CD4-positive, alpha-beta T cell treated with Interleukin-6 at 100 ng/mL for 8 hours (primary cell): ENCODE data around the gene KIFC3.

Experiments used
- DNase-seq: peaks from one replicate; pipeline ENCODE4 v3.0.0-alpha.2; 2020; ENCODE audit warnings: mixed read lengths, low spot score

KIFC3 gene

DNA sequence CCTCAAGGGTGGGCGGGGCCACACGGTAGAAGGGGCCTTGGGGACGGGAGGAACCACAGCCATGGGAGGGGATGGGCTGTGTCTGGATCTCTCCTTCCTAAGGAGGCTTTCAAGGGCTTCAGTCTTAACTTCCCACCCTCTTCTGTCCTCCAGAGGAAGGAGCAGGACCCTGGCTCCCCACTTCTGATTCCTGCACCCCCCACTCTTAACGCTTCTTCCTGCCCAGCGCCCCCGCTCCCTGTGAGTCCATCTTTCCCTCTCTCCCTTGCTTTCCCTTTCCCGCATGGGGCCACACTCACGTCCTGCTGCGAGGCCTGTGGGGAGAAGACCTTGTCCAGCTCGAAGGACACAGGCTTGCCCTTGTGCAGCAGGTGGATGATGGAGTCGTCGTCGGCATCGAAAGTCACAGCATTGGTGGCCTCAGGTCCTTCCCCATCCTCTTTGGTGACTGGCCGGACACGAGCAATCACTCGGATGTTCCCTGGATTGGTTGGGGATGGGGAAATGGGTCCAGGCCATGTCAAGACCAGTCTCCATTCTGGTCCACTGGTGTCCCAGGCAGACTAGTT is 37.0 kb downstream of the KIFC3 start:
- DNase-seq = no peak

DNA sequence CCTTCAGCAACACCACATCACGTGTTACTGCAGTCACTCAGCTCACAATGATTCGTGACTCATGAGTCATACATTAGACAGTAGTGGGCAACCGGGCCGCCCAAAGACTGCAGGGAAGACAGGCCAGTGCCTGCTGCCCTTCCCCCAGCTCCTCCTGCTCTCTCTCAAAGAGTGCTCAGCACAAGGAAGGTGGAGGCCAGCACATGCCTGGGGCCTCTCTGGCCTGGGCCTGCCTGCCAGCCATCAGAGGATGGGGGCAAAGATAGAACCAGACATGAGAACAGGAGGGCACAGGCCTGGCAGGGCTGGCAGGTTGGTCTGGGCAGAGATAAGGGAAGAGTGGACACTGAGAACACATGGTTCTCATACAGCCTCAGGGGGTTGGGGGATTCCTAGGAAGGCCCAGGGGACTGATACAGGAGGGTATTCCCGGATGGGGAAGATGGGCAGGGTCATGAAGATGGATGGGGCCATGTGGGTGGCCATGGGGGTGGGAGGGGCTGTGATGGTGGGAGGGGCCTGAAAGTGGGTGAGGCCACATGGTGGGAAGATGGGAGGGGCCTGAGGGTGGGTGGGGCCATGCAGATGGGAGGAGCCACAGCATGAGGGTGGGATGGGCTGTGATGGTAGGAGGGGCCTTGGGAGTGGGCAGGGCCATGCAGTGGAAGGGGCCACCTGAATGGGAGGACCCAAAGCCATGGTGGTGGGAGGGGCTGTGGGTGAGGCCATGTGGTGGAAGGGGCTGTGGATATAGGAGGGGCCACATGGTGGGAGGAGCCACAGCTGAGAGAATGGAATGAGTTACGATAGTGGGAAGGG is 37.7 kb downstream of the KIFC3 start:
- no peak for DNase-seq

DNA sequence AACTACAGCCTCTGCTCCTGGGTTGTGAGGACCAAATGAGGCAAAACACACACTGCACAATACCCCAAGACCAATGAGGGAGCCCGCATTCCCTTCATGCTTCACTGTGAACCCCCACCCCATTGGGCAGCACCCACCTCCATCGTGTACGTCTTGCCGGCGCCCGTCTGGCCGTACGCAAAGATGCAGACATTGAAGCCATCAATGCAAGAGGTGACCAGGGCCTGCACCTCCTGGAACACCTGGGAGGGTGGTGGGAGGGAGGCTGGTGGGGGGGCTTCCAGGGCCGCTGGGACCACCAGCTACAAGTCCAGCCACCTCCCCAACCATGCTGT is 38.3 kb downstream of the KIFC3 start:
- no peak for DNase-seq

DNA sequence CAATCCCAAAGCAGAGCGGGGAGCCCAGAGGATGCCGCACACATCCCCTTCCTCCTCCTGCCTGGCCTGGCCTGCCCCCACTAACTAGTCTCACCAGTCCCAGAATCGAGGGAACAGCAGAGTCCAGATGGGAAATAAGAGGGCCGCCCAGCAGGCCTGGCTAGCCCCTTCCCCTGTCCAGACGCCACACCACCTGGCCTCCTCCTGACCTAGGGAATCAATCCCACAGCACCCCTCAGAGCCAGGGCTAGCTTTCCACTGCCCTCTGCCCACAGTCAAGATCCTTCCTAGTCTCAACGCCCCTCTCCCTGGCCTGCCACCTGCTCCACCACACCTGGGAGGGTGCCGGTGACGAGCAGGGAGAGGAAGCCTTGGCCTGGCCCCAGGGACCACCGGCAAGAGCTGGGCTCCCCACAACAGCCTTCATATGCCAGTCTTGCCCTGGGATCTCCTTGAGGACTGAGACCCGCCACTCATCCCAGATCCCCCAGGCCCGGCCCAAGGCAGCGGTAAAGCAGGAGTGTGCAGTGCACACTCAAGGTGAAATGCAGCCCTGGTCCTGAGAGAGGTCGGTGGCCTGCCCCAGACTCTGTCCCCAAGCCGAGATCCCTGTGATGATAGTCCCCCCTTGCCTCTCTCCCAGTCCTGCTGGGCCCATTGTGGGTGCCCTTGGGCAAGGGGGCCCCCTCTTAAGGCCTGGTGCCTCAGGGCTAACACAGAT is 38.8 kb downstream of the KIFC3 start:
- DNase-seq = no peak

DNA sequence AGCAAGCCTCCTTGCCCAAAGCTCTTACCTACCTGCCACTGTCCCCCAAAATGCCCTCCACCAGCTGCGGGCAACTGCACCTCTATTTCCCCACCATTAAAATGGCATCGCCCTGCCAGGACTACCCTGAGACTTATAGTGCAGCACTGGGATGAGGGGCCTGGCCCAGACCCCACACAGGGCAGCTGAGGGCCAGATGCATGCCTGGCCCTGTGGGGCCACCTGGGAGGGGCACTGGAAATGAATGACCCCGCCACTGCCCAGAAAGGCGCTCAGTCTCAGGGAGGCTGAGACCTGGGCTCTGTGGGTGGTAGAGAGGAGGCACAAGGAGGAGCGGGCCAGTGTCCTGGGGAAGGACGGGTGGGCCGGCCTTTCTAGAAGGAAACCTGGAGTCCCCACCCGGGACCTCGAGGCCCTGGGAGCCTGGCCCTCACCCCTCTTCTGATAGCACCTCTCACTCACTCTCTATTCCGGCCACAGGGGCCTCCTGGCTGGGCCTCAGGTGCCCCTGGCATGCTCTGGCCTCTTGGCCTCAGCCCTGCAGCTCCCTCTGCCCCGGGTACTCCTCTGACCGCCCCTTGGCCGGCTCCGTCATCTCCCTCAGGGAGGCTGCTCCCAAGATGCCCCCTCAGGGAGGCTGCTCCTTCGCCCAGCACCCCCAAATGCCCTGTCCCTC is 39.8 kb downstream of the KIFC3 start:
- DNase-seq = no peak

DNA sequence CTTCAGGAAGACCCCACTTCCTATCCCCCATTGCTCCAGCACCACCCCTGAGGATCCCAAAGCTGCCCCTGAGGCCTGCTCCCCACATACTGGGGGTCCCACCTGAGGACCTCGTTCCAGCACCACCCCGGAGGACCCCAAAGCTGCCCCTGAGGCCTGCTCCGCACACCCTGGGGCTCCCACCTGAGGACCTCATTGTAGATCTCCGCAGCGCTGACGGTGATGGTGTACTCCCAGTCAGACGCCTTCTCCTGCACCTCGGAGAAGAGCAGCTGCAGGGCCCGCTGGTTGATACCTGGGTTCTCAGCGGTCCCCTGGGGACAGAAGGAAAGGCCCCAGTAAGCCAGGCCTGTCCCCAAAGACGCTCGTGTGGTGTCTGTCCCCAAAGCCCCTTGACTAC is 40.3 kb downstream of the KIFC3 start:
- DNase-seq = no peak

- no peak for DNase-seq
Measured at GRCh38 chr16:57761301-57761700, 41.0 kb downstream of the KIFC3 start.

GRCh38 chr16:57760357-57761160 is 41.7 kb downstream of the KIFC3 start:
- no peak for DNase-seq

- DNase-seq = no peak
Measured at GRCh38 chr16:57759541-57760356, 42.5 kb downstream of the KIFC3 start.

- DNase-seq = no peak
Measured at GRCh38 chr16:57759131-57759530, 43.2 kb downstream of the KIFC3 start.

DNA sequence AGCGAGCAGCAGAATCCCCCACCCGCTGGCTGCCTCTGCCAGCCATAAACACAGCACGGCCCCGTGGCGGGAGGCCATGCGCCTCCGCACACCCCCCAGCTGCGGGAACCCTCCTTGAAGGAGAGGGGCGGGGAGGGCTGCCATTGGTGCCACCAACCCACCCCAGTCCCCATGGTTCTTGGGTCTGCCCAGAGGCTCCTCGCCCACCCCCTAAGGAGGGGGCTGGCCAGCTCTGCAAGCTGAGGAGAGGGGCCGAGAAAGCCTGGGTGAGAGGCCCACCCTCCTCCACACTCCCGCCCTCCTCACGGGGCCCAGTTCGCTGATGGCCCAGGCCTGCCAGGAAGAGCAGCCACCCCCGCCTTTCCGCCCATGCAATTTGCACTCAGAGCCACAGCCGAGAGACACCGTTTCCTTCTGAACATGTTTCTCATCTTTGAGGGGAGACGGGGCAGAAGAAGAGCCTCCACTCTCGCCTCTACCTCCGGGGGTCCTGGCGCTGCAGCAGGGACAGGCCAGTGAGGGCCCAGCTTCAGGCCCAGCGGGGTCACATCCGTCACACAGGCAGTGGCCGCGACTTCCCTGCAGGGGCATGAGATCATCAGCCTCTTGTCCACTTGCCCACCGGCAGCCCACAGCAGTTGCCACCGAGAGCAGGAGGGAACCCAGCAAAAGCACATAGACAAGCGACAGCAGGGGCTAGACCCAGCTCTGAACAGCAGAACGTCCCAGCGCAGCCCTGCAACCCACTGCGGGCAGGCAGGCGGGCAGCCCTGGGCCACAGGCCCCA is 43.8 kb downstream of the KIFC3 start:
- no peak for DNase-seq

DNA sequence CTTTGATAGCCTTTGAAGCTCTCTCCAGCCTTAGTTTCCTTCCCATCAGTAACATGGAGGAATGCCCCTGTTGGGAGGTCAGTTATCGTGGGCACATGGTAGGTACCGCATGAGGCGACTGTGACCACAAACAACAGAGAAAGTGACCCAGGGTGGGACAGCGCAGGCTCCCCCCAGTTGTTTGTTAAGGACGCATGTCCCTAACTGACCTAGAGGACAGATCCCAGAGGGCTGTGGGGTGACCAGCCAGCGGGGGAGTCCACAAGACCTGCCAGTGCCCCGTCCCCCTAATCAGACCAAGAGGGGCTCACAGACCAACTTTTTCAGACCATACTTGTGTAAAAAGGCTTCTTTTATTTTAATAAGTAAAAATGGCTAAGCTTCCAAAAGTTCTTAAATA is 44.4 kb downstream of the KIFC3 start:
- DNase-seq = no peak

DNA sequence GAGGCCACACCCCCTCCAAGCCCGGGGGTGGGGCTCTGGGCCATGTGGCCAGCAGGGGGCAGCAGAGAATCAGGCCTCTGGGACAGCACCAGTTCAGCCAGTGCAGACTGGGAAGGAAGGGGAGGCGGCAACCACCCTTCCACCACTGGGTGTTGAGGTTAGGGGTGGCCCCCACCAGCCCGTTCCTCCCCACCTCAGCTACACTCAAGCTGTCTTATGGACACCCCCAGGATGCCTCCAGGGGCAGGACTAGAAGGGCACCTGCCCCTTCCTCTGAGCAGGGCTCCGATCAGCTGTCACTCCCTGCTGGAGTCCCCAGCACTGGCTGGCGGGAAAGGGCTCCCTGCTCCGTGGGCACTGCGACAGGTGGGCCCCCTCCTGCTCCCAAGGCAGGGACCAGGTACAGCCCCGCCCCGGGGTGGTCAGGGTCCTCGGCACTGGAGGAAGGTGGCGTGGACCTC is 44.9 kb downstream of the KIFC3 start:
- DNase-seq = peak; percentile 81

DNA sequence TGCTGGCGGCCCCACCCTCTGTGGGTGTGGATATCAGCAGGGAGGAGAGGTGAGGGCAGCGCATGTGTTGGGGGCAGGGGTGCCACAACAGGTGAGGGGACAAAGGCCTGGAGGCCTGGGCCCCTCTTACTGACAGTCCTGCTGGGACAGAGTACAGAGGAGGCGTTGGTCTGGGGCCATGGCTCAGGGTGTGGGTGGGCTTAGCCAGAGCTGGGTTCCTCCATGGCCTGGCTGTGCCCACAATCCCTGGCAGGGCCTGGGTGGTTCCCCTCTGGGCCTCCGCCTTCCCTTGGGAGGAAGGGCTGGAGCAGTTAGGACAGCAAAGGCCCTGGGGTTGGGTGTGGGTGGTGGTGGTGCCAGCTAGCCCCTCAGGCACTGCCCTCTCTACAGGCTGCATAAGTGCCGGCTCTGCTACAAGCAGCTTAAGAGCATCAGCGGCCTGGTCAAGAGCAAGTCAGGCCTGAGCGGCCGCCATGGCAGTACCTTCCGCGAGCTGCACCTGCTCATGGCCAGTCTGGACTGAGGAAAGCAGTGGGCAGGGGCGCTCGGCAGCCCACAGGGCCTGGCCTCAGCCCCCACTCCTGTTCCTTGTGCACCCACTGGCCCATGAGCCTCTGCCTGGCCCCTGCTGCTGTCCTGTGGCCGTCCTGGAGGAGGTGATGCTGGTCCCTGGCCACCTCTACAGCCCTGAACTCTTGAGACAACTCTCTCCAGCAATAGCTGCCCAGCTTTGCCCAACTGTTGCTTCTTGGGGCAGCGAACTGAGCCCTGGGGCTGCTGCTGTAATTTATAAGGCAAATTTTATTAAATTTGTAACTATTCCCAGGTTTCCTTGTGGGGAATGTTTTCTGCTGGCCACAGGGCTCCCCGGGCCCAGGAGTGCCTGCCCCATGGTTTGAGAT is 45.6 kb downstream of the KIFC3 start:
- no peak for DNase-seq

- no peak for DNase-seq
Measured at GRCh38 chr16:57755726-57756423, 46.4 kb downstream of the KIFC3 start.

GRCh38 chr16:57755061-57755684 is 47.1 kb downstream of the KIFC3 start:
- DNase-seq = no peak

GRCh38 chr16:57754354-57755060 is 47.8 kb downstream of the KIFC3 start:
- no peak for DNase-seq
